B cell (primary cell): ENCODE measurements around the gene NACC1. TPM values are rescaled to one million over a fixed set of nuclear protein-coding genes. Genes with fewer than 3 reads are reported as not detected.

ENCODE experiments used
- ATAC-seq: fragments of 200-7000 bp; cut with Tn5 transposase; one replicate; pipeline ENCODE4 v1.10.0; 2021; ENCODE audit warnings: low read depth, mild to moderate bottlenecking, moderate number of reproducible peaks, moderate library complexity
- CTCF ChIA-PET: fragments of 350-600 bp; sonication (Branson Sonifier 250); formaldehyde crosslinking; loops from one replicate; lab custom pipeline; 2021; ENCODE audit warnings: antibody characterized with exemption, inconsistent platforms; lab: Charles Lee
- POLR2A ChIA-PET: fragments of 350-600 bp; sonication (Branson Sonifier 250); formaldehyde crosslinking; loops from one replicate; lab custom pipeline; 2021; ENCODE audit warnings: antibody characterized with exemption; lab: Charles Lee
- DNase-seq: peaks from one replicate; pipeline ENCODE4 v3.0.0; 2013
- H2AFZ ChIP-seq: 2 replicates; pipeline ENCODE4 v1.6.1; 2012; ENCODE audit warnings: mild to moderate bottlenecking, low read depth, low read length; ENCODE audit not compliant: insufficient read depth, poor library complexity, severe bottlenecking
- H3K27ac ChIP-seq, 2 donors: 1 replicate in 1 of 2; 2 replicates in 1 of 2; pipeline ENCODE4 v1.5.1; 2012 to 2013; ENCODE audit warnings: low read length in 2 of 2, mild to moderate bottlenecking in 2 of 2, moderate library complexity in 1 of 2
- H3K27me3 ChIP-seq, 4 experiments: fragments of 200-600 bp in 1 of 4; sonication (generic) in 1 of 4; replicated peaks in 1 of 4; 1 replicate in 2 of 4; 2 replicates in 2 of 4; pipeline versions ENCODE4 v1.6.1 to v1.7.0; 2013 to 2016; ENCODE audit warnings: low read length in 3 of 4, mild to moderate bottlenecking in 2 of 4, mixed read lengths in 1 of 4, moderate library complexity in 1 of 4; ENCODE audit not compliant: insufficient read depth in 4 of 4, control insufficient read depth in 3 of 4; ENCODE audit errors: control extremely low read depth in 1 of 4
- H3K36me3 ChIP-seq, 2 experiments: replicated peaks in 1 of 2; 1 replicate in 1 of 2; 2 replicates in 1 of 2; pipeline versions ENCODE4 v1.6.1 to v1.7.1; 2013; ENCODE audit warnings: low read length in 1 of 2; ENCODE audit not compliant: insufficient read depth in 2 of 2, control insufficient read depth in 1 of 2; ENCODE audit errors: control extremely low read depth in 1 of 2, extremely low read depth in 1 of 2
- H3K4me1 ChIP-seq, 2 donors: fragments of 200-600 bp in 1 of 2; sonication (generic) in 1 of 2; 1 replicate in 1 of 2; 2 replicates in 1 of 2; pipeline versions ENCODE4 v1.5.1 to v1.6.1; 2013 to 2017; ENCODE audit warnings: low read length in 2 of 2; ENCODE audit not compliant: control insufficient read depth in 2 of 2, insufficient read depth in 2 of 2
- H3K4me2 ChIP-seq: replicated peaks from 2 replicates; pipeline ENCODE3; 2012; ENCODE audit warnings: mild to moderate bottlenecking, low read depth, low read length; ENCODE audit not compliant: poor library complexity, severe bottlenecking
- H3K4me3 ChIP-seq, 5 experiments: fragments of 200-600 bp in 1 of 5; sonication (generic) in 1 of 5; 1 replicate in 3 of 5; 2 replicates in 2 of 5; pipeline versions ENCODE4 v1.5.1 to v1.7.0; 2011 to 2016; ENCODE audit warnings: low read length in 4 of 5, mild to moderate bottlenecking in 4 of 5, low read depth in 2 of 5, control low read depth in 1 of 5, moderate library complexity in 1 of 5; ENCODE audit not compliant: insufficient read depth in 1 of 5; ENCODE audit errors: control extremely low read depth in 1 of 5, extremely low read depth in 1 of 5
- H3K79me2 ChIP-seq: fragments of 200-600 bp; sonication (generic); one replicate; pipeline ENCODE4 v1.6.0; 2016; ENCODE audit warnings: low read length; ENCODE audit not compliant: control insufficient read depth, insufficient read depth
- H3K9ac ChIP-seq: fragments of 200-600 bp; sonication (generic); 2 replicates; pipeline ENCODE4 v1.6.1; 2017; ENCODE audit warnings: mild to moderate bottlenecking, low read length, moderate library complexity
- H3K9me3 ChIP-seq, 3 donors: one replicate each; pipeline versions ENCODE4 v1.6.1 to v1.7.1; 2013; ENCODE audit warnings: low read length in 2 of 3; ENCODE audit not compliant: control insufficient read depth in 2 of 3, insufficient read depth in 1 of 3; ENCODE audit errors: control extremely low read depth in 1 of 3
- H4K20me1 ChIP-seq: 2 replicates; pipeline ENCODE4 v1.6.0; 2012; ENCODE audit warnings: mild to moderate bottlenecking, low read length; ENCODE audit not compliant: insufficient read depth, control insufficient read depth, poor library complexity, severe bottlenecking
- H3K27ac Mint-ChIP-seq: one replicate; pipeline ENCODE4 v1.8.0; 2021; ENCODE audit warnings: mixed read lengths
- H3K27me3 Mint-ChIP-seq: one replicate; pipeline ENCODE4 v1.8.0; 2021; ENCODE audit warnings: mixed read lengths
- H3K4me1 Mint-ChIP-seq: one replicate; pipeline ENCODE4 v1.8.0; 2021; ENCODE audit warnings: mixed read lengths
- H3K4me3 Mint-ChIP-seq: one replicate; pipeline ENCODE4 v1.8.0; 2021; ENCODE audit warnings: mixed read lengths
- H3K9me3 Mint-ChIP-seq: one replicate; pipeline ENCODE4 v1.8.0; 2022; ENCODE audit warnings: mixed read lengths; ENCODE audit not compliant: insufficient read depth
- EZH2 ChIP-seq: IDR thresholded peaks from 2 replicates; pipeline ENCODE4 v1.6.1; 2012; ENCODE audit warnings: borderline replicate concordance, low read depth, mild to moderate bottlenecking, moderate library complexity, low read length; ENCODE audit not compliant: insufficient read depth, poor library complexity, severe bottlenecking
- WGBS: methylation state at CpG from one replicate; pipeline ENCODE4 v1.1.5; 2013; ENCODE audit warnings: missing lambda C conversion rate; ENCODE audit not compliant: insufficient coverage; 5-methylcytosine and 5-hydroxymethylcytosine counted together
- intact Hi-C: fragments of 100-400 bp; cut with micrococcal nuclease; formaldehyde crosslinking; loops from one replicate; pipeline ENCODE4 v1.10.0; 2022
- polyA plus RNA-seq: library from polyadenylated mRNA; depleted of rRNA; stranded (reverse); fragments of >200 nt; gene quantifications from 2 replicates; pipeline ENCODE4 v1.2.3, GENCODE V29; 2012
- total RNA-seq, 2 donors: library from RNA; stranded (reverse); fragments of 120-200 nt in 1 of 2; gene quantifications; 1 replicate in 1 of 2; 2 replicates in 1 of 2; pipeline versions ENCODE4 v1.2.3 to v1.2.4, GENCODE V29; 2013 to 2022
- TF ChIP-seq, protein P1 (sequence below): fragments of 200-600 bp; IDR thresholded peaks from one replicate; pipeline ENCODE4 v1.8.0; 2022; ENCODE audit warnings: antibody characterized with exemption, mild to moderate bottlenecking

The NACC1 gene
- total and polyA plus RNA-seq, 2 donors (not counting 1 experiment from before 2014, with no cell fraction given) = 25.9 to 27.5 TPM

DNA sequence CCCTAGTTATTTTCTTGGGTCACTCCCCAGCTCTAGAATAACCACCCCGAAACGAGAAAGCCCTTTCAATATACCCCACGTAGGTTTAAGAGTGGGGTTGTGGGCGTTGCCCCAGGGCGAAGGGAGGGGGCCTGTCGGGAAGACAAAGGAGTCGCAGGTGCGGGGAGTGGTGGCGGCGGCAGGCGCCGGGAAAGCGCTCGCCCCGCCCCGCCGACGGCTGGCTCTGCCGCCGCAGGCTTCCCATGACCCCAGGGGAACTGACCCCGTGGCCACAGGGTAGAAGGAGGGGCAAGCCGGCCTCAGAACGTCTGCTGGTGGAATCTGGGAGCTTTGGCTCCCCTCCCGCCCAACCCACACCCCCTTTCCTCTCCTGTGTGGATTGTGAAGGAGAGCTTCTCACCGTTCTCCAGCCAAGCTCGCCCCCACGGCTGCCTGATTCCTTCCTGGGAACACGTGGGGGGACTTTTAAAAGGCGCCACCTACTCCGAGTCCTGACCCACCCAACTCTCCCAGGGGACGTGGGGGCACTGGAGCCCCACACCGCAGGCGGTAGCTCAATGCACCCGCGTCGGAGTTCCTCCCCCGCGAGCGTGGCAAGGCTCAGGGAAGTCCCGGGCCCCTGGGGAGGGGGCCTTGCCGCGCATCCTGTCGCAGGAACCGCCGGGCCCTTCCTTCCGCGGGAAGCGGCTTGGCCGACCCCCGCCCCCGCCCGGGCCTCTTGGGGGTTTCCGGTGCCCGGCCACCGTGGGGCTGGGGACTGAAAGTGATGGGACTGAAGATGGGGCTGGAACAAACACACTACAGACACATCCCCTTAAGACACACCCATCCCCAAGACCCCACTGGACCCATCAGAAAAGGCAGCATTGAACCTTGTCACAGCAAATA lies 37.7 kb downstream of the NACC1 start:
- Mint-ChIP-seq H3K27me3 (no peaks in the 10 kb centered on the region), H3K27ac (peak overlapping the region; percentile 100), H3K9me3 (no peaks in the 10 kb centered on the region), H3K4me1 (peaks cover 42% of the 10 kb centered on the region), H3K4me3 (peak overlapping the region; percentile 92)
- H3K4me3 ChIP-seq = peak overlapping the region; percentile 82 to 100 (median 98)
- ATAC-seq (peak; percentile 53), DNase-seq (peak; percentile 98)
- ChIA-PET POLR2A (interaction anchor here (0.5 to 4.6 kb wide), 20 partner anchors 8 to 363 kb away, joined by 3 to 116 read pairs (median 7); partner anchors contain the start of genes LYL1 and NACC1), CTCF (interaction anchor here (0.5 to 5.4 kb wide), 27 partner anchors 8 to 927 kb away, joined by 3 to 106 read pairs (median 5); partner anchors contain the start of gene LYL1)
- 0% methylated on average over 39 of the region's 55 CpGs for WGBS
- peak overlapping the region; percentile 94 to 96 for H3K27ac ChIP-seq
- TF ChIP-seq EZH2 = no peak
- TF ChIP-seq, protein P1, sequence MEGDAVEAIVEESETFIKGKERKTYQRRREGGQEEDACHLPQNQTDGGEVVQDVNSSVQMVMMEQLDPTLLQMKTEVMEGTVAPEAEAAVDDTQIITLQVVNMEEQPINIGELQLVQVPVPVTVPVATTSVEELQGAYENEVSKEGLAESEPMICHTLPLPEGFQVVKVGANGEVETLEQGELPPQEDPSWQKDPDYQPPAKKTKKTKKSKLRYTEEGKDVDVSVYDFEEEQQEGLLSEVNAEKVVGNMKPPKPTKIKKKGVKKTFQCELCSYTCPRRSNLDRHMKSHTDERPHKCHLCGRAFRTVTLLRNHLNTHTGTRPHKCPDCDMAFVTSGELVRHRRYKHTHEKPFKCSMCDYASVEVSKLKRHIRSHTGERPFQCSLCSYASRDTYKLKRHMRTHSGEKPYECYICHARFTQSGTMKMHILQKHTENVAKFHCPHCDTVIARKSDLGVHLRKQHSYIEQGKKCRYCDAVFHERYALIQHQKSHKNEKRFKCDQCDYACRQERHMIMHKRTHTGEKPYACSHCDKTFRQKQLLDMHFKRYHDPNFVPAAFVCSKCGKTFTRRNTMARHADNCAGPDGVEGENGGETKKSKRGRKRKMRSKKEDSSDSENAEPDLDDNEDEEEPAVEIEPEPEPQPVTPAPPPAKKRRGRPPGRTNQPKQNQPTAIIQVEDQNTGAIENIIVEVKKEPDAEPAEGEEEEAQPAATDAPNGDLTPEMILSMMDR = no peak
- H3K79me2 ChIP-seq = peaks cover 67% of the 10 kb centered on the region
- peaks cover 44 to 62% of the 10 kb centered on the region in 2 donors for H3K4me1 ChIP-seq
- H3K9ac ChIP-seq = peak overlapping the region; percentile 97
- peaks cover 26% of the 10 kb centered on the region for H4K20me1 ChIP-seq
- no peaks in the 10 kb centered on the region for H3K9me3 ChIP-seq
- intact Hi-C loops = loop anchor here (1.0 kb wide), 4 partner anchors 12 to 53 kb away; no protein-coding TSS in a partner anchor
- peak overlapping the region; percentile 95 for H3K4me2 ChIP-seq
- H3K36me3 ChIP-seq = peaks cover 0 to 9% of the 10 kb centered on the region in 2 experiments
- H3K27me3 ChIP-seq = no peaks in the 10 kb centered on the region
- no peak overlapping the region for H2AFZ ChIP-seq
